Suprapubic skin (tissue), 4 donors: ENCODE results near the gene HES2. TPM values are rescaled to one million over a fixed set of nuclear protein-coding genes. Genes with fewer than 3 reads are reported as not detected.
"Not testable (repeated sequence)": the region's sequence is repeated elsewhere in the genome, so short reads cannot be mapped to it uniquely, and the experiment has no call there.

ENCODE experiments used
- DNase-seq, 2 donors: peaks; one replicate each; pipeline ENCODE4 v3.0.0-alpha.2; 2019; ENCODE audit warnings: low spot score in 2 of 2
- H3K27ac ChIP-seq: fragments of 200-600 bp; sonication (generic); one replicate; pipeline ENCODE4 v1.5.1; 2019
- H3K27me3 ChIP-seq: fragments of 200-600 bp; sonication (generic); one replicate; pipeline ENCODE4 v1.5.1; 2019
- H3K36me3 ChIP-seq: fragments of 200-600 bp; sonication (generic); one replicate; pipeline ENCODE4 v1.5.1; 2019
- H3K4me1 ChIP-seq: fragments of 200-600 bp; sonication (generic); one replicate; pipeline ENCODE4 v1.5.1; 2019
- H3K4me3 ChIP-seq: fragments of 200-600 bp; sonication (generic); one replicate; pipeline ENCODE4 v1.5.1; 2019; ENCODE audit warnings: mild to moderate bottlenecking
- H3K9me3 ChIP-seq: fragments of 200-600 bp; sonication (generic); one replicate; pipeline ENCODE4 v1.5.1; 2019
- EP300 ChIP-seq: sonication (generic); formaldehyde crosslinking; IDR thresholded peaks from one replicate; pipeline ENCODE4 v1.6.1; 2017; ENCODE audit warnings: antibody characterized with exemption
- POLR2A ChIP-seq, 2 donors: fragments of 450-650 bp; IDR thresholded peaks; one replicate each; pipeline ENCODE4 v1.6.1; 2017; ENCODE audit warnings: antibody characterized with exemption in 2 of 2, mild to moderate bottlenecking in 2 of 2, moderate library complexity in 2 of 2
- POLR2AphosphoS5 ChIP-seq, 3 donors: sonication (generic); formaldehyde crosslinking; IDR thresholded peaks; one replicate each; pipeline ENCODE4 v1.6.1; 2017; ENCODE audit warnings: antibody characterized with exemption in 3 of 3
- WGBS: methylation state at CpG from one replicate; pipeline ENCODE4 v1.1.5; 2018; 5-methylcytosine and 5-hydroxymethylcytosine counted together
- total RNA-seq, 4 donors: library from RNA; depleted of rRNA; stranded (reverse); fragments of >200 nt; gene quantifications; one replicate each; pipeline ENCODE4 v1.1.0, GENCODE V29; 2016
- TF ChIP-seq, protein P1 (sequence below), 2 donors: fragments of 200-600 bp in 1 of 2; fragments of 450-650 bp in 1 of 2; sonication (generic) in 1 of 2; IDR thresholded peaks; one replicate each; pipeline ENCODE4 v1.5.1; 2016 to 2019; ENCODE audit warnings: antibody characterized with exemption in 2 of 2, mild to moderate bottlenecking in 1 of 2, moderate library complexity in 1 of 2

The HES2 gene
- total RNA-seq, 4 donors from 2014 or later: 18.2 to 36.4 (median 24.9) TPM

DNA sequence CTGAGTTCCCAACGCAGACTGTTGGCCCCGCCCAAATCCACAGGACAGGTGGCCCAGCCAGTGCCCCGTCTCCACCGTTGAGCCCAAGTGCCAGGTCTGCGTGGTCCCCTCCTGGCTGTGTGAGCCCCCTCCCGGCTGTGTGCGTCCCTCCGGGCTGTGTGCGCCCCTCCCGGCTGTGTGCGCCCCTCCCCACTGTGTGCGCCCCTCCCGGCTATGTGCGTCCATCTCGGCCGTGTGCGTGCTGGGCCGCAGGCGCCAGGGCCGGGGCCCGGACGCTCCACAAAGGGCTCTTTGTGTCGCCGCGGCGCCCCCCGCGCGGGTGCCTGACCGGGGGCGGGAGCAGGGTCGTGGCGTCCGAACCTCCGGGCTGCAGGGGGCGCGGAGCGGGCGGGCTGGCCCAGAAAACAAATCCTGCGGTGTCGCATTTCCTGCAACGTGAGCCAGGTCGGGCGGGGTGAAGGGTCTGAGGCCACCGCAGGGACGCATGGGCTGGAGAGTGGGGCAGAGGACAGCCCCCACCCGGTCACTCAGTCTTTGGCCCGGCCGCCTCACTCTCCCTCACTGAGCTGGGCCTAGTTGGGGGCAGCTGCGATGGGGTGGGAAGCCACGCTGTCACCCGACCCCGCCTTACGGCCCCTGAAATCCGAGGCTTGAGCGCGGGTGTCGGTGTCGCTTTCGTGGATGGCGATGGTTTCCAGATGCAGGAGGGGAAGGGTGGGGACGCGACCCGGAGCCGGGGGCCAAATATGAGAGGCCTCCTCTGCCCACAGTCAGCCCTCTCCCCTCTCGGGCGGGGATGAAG is 27.5 kb upstream of the HES2 start:
- peaks cover 27% of the 10 kb centered on the region for H3K4me1 ChIP-seq
- no peaks in the 10 kb centered on the region for H3K9me3 ChIP-seq
- peak overlapping the region; percentile 33 for H3K4me3 ChIP-seq
- no peaks in the 10 kb centered on the region for H3K36me3 ChIP-seq
- WGBS: 4% methylated on average over 44 of the region's 67 CpGs
- DNase-seq: no peak
- H3K27me3 ChIP-seq: peaks cover 82% of the 10 kb centered on the region
- TF ChIP-seq POLR2AphosphoS5 (IDR thresholded peaks at IDR 0.05): no peak
- TF ChIP-seq POLR2A (IDR thresholded peaks at IDR 0.05): no peak
- TF ChIP-seq, protein P1, sequence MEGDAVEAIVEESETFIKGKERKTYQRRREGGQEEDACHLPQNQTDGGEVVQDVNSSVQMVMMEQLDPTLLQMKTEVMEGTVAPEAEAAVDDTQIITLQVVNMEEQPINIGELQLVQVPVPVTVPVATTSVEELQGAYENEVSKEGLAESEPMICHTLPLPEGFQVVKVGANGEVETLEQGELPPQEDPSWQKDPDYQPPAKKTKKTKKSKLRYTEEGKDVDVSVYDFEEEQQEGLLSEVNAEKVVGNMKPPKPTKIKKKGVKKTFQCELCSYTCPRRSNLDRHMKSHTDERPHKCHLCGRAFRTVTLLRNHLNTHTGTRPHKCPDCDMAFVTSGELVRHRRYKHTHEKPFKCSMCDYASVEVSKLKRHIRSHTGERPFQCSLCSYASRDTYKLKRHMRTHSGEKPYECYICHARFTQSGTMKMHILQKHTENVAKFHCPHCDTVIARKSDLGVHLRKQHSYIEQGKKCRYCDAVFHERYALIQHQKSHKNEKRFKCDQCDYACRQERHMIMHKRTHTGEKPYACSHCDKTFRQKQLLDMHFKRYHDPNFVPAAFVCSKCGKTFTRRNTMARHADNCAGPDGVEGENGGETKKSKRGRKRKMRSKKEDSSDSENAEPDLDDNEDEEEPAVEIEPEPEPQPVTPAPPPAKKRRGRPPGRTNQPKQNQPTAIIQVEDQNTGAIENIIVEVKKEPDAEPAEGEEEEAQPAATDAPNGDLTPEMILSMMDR (IDR thresholded peaks at IDR 0.05): no peak
- no peak for TF ChIP-seq EP300
- H3K27ac ChIP-seq: no peak overlapping the region

DNA sequence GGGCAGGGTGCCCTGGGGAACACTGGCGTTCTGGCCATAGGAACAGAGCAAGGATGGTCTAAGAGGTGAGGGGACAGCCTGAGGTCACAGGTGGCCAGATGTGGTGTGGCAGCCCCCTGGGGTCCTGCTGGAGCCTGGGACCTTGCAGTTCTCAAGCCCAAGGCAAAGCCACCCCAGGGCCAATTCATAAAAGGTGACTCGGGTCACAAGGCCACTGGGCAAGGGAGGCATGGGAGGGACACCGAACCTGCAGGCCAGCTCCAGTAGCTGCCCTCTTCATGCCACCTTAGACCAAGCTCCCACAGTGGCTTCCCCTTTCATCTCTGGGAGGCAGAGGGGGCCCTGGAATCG is 26.9 kb upstream of the HES2 start:
- no peak for DNase-seq
- TF ChIP-seq EP300 (no peak), POLR2AphosphoS5 (IDR thresholded peaks at IDR 0.05) (no peak), POLR2A (IDR thresholded peaks at IDR 0.05) (no peak)
- TF ChIP-seq, protein P1 (IDR thresholded peaks at IDR 0.05): no peak
- no peak overlapping the region for H3K27ac ChIP-seq
- WGBS: no CpG with 5 or more reads among the region's 4 CpGs
- no peaks in the 10 kb centered on the region for H3K36me3 ChIP-seq
- H3K4me1 ChIP-seq: peaks cover 27% of the 10 kb centered on the region
- no peaks in the 10 kb centered on the region for H3K9me3 ChIP-seq
- no peak overlapping the region for H3K4me3 ChIP-seq
- peaks cover 79% of the 10 kb centered on the region for H3K27me3 ChIP-seq

DNA sequence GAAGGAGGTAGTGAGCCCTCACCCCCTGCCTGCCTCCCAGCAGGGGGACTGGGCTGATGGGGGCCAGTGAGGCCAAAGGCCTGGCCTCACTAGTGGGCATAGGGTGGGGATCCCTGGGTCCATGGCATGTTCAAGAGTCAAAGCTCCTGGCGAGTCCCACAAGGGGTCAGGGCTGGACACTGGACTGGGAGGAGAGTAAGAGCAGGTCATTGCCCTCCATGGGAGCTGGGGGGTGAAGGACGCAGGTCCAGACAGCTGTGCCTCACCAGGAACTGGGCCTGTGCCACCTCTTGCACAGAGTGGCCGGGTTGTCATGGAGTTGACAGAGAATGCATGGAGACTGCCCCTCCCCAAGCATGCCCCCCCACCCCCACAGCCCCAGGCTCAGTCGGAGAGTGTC is 26.2 kb upstream of the HES2 start:
- H3K27ac ChIP-seq, H3K4me3 ChIP-seq, H3K36me3 ChIP-seq, DNase-seq, H3K9me3 ChIP-seq: not testable (repeated sequence)
- 84% methylated on average over 2 of the region's 4 CpGs for WGBS
- Histone ChIP-seq H3K27me3 (peaks cover 79% of the 10 kb centered on the region), H3K4me1 (peaks cover 27% of the 10 kb centered on the region)

DNA sequence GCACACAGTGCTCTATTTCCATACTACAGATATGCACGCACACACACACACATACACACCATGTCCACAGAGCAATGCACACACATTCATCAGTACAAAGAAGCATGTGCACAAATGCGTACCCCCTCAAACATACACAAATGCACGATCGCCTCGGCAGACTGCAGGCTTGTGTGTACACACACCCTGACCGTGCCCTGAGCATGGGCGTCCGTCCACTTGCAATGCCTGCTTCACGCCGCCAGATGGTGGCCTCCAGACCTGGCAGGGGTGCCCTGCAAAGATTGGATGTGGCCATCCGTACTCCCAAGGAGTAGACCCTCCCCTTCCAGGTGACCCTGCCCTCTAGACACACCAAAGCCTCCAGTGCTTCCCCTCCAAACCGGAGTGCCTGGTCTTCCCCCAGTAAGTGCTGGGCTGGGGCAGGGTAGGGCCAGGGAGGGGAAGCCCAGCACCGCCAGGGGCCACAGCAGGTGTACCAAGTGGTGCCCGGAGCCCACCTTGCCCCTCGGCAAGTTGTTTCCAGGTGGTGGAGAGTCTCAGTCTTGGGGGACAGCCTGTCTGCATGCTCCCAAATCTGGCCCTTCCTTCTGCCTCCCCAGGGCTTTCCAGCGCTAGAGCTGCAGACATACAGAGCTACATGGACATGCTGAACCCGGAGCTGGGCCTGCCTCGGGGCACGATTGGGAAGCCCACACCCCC is 25.5 kb upstream of the HES2 start:
- H3K36me3 ChIP-seq: no peaks in the 10 kb centered on the region
- no peak overlapping the region for H3K4me3 ChIP-seq
- H3K9me3 ChIP-seq: no peaks in the 10 kb centered on the region
- WGBS: 56% methylated on average over 13 of the region's 19 CpGs
- peaks cover 34% of the 10 kb centered on the region for H3K4me1 ChIP-seq
- TF ChIP-seq POLR2AphosphoS5 (IDR thresholded peaks at IDR 0.05): no peak
- TF ChIP-seq, protein P1 (IDR thresholded peaks at IDR 0.05): peak in 1 of 2 donors; percentile 36
- DNase-seq: no peak
- no peak overlapping the region for H3K27ac ChIP-seq
- H3K27me3 ChIP-seq: peaks cover 79% of the 10 kb centered on the region

DNA sequence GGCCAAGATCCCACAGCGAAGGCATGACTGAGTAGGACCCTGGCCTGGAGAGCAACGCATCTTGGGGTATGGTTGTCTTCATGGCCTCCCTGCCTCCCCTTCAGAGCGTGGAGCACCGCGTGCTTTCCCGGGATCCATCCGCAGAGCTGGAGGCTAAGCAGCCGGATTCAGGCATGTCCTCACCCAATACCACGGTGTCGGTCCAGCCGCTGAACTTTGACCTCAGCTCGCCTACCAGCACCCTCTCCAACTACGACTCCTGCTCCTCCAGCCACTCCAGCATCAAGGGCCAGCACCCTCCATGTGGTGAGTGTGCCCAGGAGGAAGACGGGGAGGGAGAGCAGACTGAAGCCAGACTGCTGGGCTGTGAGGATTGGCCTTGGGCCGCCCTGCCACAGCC is 24.7 kb upstream of the HES2 start:
- Histone ChIP-seq H3K9me3 (no peaks in the 10 kb centered on the region), H3K4me1 (peaks cover 38% of the 10 kb centered on the region), H3K36me3 (no peaks in the 10 kb centered on the region), H3K27me3 (peaks cover 79% of the 10 kb centered on the region), H3K27ac (no peak overlapping the region), H3K4me3 (no peak overlapping the region)
- WGBS: 83% methylated on average over 11 of the region's 15 CpGs
- no peak for TF ChIP-seq POLR2AphosphoS5 (IDR thresholded peaks at IDR 0.05)
- TF ChIP-seq EP300: no peak
- TF ChIP-seq, protein P1 (IDR thresholded peaks at IDR 0.05): no peak
- no peak for TF ChIP-seq POLR2A (IDR thresholded peaks at IDR 0.05)
- no peak for DNase-seq
